ENCODE measurements around the gene PDZD4. TPM values are rescaled to one million over a fixed set of nuclear protein-coding genes. Genes with fewer than 3 reads are reported as not detected.

Gene PDZD4
- total and polyA plus RNA-seq, 2 experiments from 2014 or later, result 0.50 to 5.8 TPM

DNA sequence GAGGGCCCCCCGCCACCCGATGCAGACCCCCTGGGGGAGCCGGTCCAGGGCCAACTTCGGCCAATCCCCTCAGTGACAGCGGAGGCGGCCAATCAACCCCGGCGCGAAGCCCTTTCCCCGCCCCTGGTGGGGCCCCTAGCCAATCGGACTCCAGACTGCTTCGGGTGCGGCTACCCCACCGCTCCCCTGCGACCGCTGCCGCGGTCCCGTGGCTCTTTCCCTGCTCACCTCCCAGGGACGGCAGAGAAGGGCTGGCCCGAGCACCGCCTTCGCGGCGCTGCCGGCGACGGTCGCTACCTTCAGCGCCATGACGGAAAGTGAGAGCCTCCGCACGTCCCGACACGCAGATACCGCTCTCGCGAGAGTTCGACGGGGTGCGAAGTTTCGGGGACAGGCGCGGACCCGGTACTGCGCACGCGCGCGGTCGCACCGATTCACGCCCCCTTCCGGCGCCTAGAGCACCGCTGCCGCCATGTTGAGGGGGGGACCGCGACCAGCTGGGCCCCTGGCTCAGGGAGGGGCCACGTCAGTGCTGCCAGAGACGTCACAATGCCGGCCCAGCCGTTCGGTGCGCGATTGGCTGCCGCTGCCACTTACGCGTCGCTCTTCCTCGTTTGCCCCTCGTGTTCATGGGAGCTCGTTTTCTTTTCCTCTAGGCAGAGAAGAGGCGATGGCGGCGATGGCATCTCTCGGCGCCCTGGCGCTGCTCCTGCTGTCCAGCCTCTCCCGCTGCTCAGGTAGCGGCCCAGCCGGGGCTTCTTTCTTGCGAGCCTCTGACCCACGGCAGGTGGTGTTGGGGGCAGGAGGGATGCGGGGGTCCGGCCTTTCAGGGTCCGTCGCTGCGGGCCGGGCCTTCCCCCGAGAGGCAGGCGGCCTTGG lies 36.1 kb downstream of the PDZD4 start, which contains the start of the genes IDH3G and SSR4:
Gene IDH3G (minus strand): TSS at position 358 of the 879 bp plus-strand sequence. CDS start 49 bp downstream, at position 309.
Gene SSR4 (plus strand): TSS at position 651 of the 879 bp plus-strand sequence. CDS start 20 bp downstream, at position 671.
- Histone ChIP-seq H3K27me3 (no peaks in the 10 kb centered on the region), H3K27ac (peak within 1 kb of the TSS; percentile 93), H3K9me3 (ENCODE audit: low read depth) (no peaks in the 10 kb centered on the region), H3K4me3 (peak within 1 kb of the TSS; percentile 46), H3K4me1 (ENCODE audit: low read depth) (no peaks in the 10 kb centered on the region), H3K36me3 (no peaks in the 10 kb centered on the region)
- DNase-seq (ENCODE audit: low read depth in 1 of 2, low spot score in 1 of 2), result peak; percentile 91 to 97
- TF ChIP-seq, protein P1, sequence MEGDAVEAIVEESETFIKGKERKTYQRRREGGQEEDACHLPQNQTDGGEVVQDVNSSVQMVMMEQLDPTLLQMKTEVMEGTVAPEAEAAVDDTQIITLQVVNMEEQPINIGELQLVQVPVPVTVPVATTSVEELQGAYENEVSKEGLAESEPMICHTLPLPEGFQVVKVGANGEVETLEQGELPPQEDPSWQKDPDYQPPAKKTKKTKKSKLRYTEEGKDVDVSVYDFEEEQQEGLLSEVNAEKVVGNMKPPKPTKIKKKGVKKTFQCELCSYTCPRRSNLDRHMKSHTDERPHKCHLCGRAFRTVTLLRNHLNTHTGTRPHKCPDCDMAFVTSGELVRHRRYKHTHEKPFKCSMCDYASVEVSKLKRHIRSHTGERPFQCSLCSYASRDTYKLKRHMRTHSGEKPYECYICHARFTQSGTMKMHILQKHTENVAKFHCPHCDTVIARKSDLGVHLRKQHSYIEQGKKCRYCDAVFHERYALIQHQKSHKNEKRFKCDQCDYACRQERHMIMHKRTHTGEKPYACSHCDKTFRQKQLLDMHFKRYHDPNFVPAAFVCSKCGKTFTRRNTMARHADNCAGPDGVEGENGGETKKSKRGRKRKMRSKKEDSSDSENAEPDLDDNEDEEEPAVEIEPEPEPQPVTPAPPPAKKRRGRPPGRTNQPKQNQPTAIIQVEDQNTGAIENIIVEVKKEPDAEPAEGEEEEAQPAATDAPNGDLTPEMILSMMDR (IDR thresholded peaks at IDR 0.05; ENCODE audit: low read depth, low read length), result no peak

DNA sequence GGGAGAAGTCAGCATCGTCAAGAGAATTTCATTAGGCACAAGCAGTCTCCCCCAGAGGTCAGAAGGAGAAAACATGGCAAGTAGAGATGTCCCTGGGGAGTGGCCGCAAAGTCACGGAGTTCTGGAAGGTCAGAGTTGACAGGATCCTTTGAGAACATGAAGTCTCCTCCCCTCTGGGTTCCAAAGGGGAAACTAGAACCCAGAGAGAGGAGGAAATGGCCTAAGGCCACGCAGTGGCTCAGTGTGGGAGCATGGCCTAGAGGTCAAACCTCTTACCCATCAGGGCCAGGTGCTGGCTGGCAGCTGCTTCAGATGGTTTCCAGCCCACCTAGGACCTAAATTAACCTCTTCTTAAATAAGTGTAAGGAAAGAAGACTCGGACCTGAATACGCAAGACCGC lies 37.1 kb downstream of the PDZD4 start:
- no peaks in the 10 kb centered on the region for H3K4me1 ChIP-seq (ENCODE audit: low read depth)
- peak; percentile 2 to 5 for DNase-seq (ENCODE audit: low read depth in 1 of 2, low spot score in 1 of 2)
- no peaks in the 10 kb centered on the region for H3K9me3 ChIP-seq (ENCODE audit: low read depth)
- TF ChIP-seq, protein P1 (IDR thresholded peaks at IDR 0.05; ENCODE audit: low read depth, low read length), result no peak
- no peaks in the 10 kb centered on the region for H3K36me3 ChIP-seq
- H3K27me3 ChIP-seq, result no peaks in the 10 kb centered on the region
- peak overlapping the region; percentile 93 for H3K27ac ChIP-seq
- H3K4me3 ChIP-seq, result peak overlapping the region; percentile 46

DNA sequence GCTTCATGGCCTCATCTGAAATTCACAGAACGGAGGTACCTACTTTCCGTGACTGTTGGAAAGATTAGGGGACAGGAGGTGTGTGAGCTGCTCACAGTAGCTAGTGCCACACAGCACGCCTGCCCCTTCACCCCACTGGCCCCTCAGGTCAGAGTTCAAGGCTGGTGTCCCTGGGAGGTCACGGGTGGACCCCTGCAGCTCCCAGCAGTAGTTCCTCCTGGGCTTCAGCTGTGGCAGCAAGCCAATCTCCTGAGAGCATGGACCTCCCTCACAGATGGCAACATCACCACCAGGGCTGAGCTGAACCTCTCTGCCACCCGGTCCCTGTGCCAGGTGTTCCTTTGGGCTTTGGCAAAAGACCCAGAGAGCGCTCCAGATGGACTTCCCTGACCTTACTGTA lies 38.0 kb downstream of the PDZD4 start:
- Histone ChIP-seq H3K36me3 (no peaks in the 10 kb centered on the region), H3K27ac (no peak overlapping the region), H3K4me3 (no peak overlapping the region), H3K27me3 (no peaks in the 10 kb centered on the region), H3K4me1 (ENCODE audit: low read depth) (no peaks in the 10 kb centered on the region), H3K9me3 (ENCODE audit: low read depth) (no peaks in the 10 kb centered on the region)
- no peak for DNase-seq (ENCODE audit: low read depth in 1 of 2, low spot score in 1 of 2)
- TF ChIP-seq, protein P1 (IDR thresholded peaks at IDR 0.05; ENCODE audit: low read depth, low read length), result no peak

DNA sequence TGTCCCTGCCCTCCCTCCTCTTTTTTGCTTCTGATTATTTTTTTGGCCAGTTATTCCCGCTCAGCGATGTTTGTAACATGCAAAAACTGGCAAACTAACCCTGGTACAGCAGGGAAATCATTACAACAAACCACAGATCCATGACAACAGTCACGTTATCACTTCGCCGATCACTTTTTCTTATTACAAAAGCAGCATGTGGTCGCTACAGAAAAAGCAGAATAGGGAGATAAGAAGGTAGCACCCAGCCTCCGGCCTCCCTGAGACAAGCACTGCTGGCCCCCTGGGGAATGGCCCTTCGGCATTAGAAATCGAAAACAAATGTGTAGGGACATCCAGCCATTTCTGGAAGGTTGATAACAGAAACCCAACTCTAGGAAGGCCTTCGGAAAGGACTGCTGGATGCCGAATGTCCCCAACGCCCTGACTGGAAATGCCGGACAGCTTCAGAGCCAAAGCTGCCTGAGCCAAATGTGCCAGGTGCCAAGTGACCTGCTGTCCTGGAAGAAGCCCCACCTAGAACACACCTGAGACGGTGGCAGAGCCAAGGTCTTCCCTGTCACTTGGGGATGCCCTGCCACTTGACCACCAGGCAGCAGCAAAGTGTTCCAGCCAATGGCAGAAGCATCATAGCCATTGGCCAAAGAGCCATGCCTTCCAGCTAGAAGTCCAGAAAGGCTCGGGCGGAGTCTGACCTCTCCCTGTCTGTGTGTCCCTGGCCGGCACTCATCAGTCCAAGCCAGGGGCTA lies 39.1 kb downstream of the PDZD4 start:
- H3K9me3 ChIP-seq (ENCODE audit: low read depth), result no peaks in the 10 kb centered on the region
- TF ChIP-seq, protein P1 (IDR thresholded peaks at IDR 0.05; ENCODE audit: low read depth, low read length), result no peak

DNA sequence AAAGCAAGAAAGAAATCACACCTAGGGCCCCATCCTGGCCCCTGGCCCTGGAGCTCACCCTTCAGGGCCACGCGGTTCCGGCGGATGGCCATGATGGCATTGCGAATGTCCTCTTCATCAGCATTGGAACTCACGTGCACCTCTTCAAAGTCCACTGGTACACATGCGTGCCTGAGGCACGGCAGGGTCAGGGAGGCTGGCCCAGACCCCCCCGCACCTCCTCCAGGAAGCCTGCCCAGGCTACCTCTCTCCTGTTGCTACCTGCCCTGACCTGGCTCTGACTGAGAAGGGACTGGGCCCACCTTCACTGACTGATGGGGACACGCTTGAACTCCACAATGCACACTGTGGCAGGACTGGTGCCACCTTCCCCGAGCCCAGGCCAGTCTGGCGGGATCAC lies 40.7 kb downstream of the PDZD4 start:
- H3K9me3 ChIP-seq (ENCODE audit: low read depth), result no peaks in the 10 kb centered on the region
- no peak overlapping the region for H3K4me3 ChIP-seq
- H3K27ac ChIP-seq, result no peak overlapping the region
- TF ChIP-seq, protein P1 (IDR thresholded peaks at IDR 0.05; ENCODE audit: low read depth, low read length), result no peak
- DNase-seq (ENCODE audit: low read depth in 1 of 2, low spot score in 1 of 2), result no peak
- H3K36me3 ChIP-seq, result no peaks in the 10 kb centered on the region
- H3K27me3 ChIP-seq, result no peaks in the 10 kb centered on the region
- H3K4me1 ChIP-seq (ENCODE audit: low read depth), result no peaks in the 10 kb centered on the region

More for the DNA sequence above, 39.1 kb downstream of the PDZD4 start:
- no peak overlapping the region for H3K27ac ChIP-seq
- H3K4me1 ChIP-seq (ENCODE audit: low read depth), result no peaks in the 10 kb centered on the region
- H3K36me3 ChIP-seq, result no peaks in the 10 kb centered on the region
- no peak for DNase-seq (ENCODE audit: low read depth in 1 of 2, low spot score in 1 of 2)
- H3K4me3 ChIP-seq, result no peak overlapping the region
- no peaks in the 10 kb centered on the region for H3K27me3 ChIP-seq
